ENCODE results near the gene TMEM161A.

The TMEM161A gene

DNA sequence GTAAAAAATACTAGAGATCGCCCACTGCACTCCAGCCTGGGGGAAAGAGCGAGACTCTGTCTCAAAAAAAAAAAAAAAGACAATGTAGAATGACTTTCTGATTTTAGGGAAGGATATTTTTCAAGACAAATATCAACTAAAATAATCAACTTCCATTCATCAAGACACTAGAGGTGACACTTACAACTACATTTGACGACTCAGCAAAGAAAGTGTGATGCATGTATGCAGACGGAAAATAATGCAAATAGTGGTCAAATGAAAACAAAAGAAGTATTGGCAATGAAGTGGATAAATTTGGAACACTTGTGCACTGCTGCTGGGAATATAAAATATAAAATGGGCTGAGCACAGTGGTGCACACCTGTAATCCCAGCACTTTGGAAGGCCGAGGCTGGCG is 12.2 kb downstream of the TMEM161A start:
- DNase-seq = no peak
- H3K27ac ChIP-seq (ENCODE audit: low read depth, low read length) = no peak overlapping the region
- H3K4ac ChIP-seq (ENCODE audit: low read depth, low read length) = no peak overlapping the region
- no peaks in the 10 kb centered on the region for H3K4me1 ChIP-seq (ENCODE audit: control insufficient read depth in 1 of 2, insufficient read depth in 2 of 2, low read length in 2 of 2)
- no peak overlapping the region for H3K4me3 ChIP-seq (ENCODE audit: low read depth, low read length)
- H2BK120ac ChIP-seq (ENCODE audit: insufficient read depth, low read length, poor library complexity) = no peak overlapping the region
- H4K91ac ChIP-seq (ENCODE audit: low read depth, low read length) = no peak overlapping the region
- H4K12ac ChIP-seq (ENCODE audit: low read depth, low read length) = no peak overlapping the region
- no peaks in the 10 kb centered on the region for H3K9me3 ChIP-seq (ENCODE audit: insufficient read depth, low read depth, low read length)
- H3K14ac ChIP-seq (ENCODE audit: low read length) = no peak overlapping the region
- H3K9ac ChIP-seq (ENCODE audit: low read length) = no peak overlapping the region
- no peak overlapping the region for H2AFZ ChIP-seq (ENCODE audit: insufficient read depth, low read length, poor library complexity)
- no peak overlapping the region for H3K18ac ChIP-seq (ENCODE audit: low read length)
- no peak overlapping the region for H2BK5ac ChIP-seq (ENCODE audit: low read depth, low read length, poor library complexity)
- no peak overlapping the region for H3K4me2 ChIP-seq (ENCODE audit: low read length)
- H3K27me3 ChIP-seq (ENCODE audit: insufficient read depth, low read length) = no peaks in the 10 kb centered on the region
- H4K8ac ChIP-seq (ENCODE audit: low read depth, low read length) = no peak overlapping the region
- no peak overlapping the region for H2BK12ac ChIP-seq (ENCODE audit: low read length)
- no peak overlapping the region for H2AK5ac ChIP-seq (ENCODE audit: low read length)
- no peaks in the 10 kb centered on the region for H3K79me1 ChIP-seq (ENCODE audit: low read length)
- no peak overlapping the region for H3K23ac ChIP-seq (ENCODE audit: low read length)
- H3K79me2 ChIP-seq (ENCODE audit: control insufficient read depth, insufficient read depth, low read length, poor library complexity) = no peaks in the 10 kb centered on the region
- peaks cover 0 to 2% of the 10 kb centered on the region in 2 experiments for H3K36me3 ChIP-seq (ENCODE audit: control insufficient read depth in 1 of 2, insufficient read depth in 2 of 2, low read length in 2 of 2)
- no CpG with 5 or more reads among the region's 6 CpGs for WGBS (ENCODE audit: extremely low coverage, insufficient coverage, insufficient read length)

DNA sequence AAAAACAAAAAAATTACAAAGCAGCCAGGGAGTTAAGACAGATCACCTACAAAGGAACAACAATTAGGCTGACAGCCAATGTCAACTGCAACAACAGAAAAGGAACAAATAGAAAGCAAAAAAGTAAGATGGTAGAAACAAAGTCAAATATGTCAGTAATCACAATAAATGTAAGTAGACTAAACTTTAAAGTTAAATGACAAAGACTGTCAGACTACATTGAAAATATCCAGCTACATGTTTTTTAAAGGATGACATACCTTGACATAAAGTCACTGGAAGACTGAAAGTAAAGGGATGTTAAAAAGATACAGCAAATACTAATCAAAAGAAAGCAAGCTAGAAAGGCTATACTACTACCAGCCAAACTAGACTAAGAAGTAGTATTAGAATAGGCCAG is 14.9 kb downstream of the TMEM161A start:
- Histone ChIP-seq H3K79me1 (ENCODE audit: low read length) (peaks cover 3% of the 10 kb centered on the region), H2AFZ (ENCODE audit: insufficient read depth, low read length, poor library complexity) (no peak overlapping the region), H3K79me2 (ENCODE audit: control insufficient read depth, insufficient read depth, low read length, poor library complexity) (no peaks in the 10 kb centered on the region), H4K91ac (ENCODE audit: low read depth, low read length) (no peak overlapping the region), H3K14ac (ENCODE audit: low read length) (no peak overlapping the region), H3K27me3 (ENCODE audit: insufficient read depth, low read length) (no peaks in the 10 kb centered on the region), H2AK5ac (ENCODE audit: low read length) (no peak overlapping the region), H3K9me3 (ENCODE audit: insufficient read depth, low read depth, low read length) (peaks cover 1% of the 10 kb centered on the region), H3K18ac (ENCODE audit: low read length) (no peak overlapping the region), H3K4me3 (ENCODE audit: low read depth, low read length) (no peak overlapping the region), H2BK12ac (ENCODE audit: low read length) (no peak overlapping the region), H3K27ac (ENCODE audit: low read depth, low read length) (no peak overlapping the region), H3K4ac (ENCODE audit: low read depth, low read length) (no peak overlapping the region), H4K8ac (ENCODE audit: low read depth, low read length) (no peak overlapping the region), H2BK5ac (ENCODE audit: low read depth, low read length, poor library complexity) (no peak overlapping the region), H3K4me2 (ENCODE audit: low read length) (no peak overlapping the region), H3K23ac (ENCODE audit: low read length) (no peak overlapping the region), H4K12ac (ENCODE audit: low read depth, low read length) (no peak overlapping the region), H3K9ac (ENCODE audit: low read length) (no peak overlapping the region), H3K36me3 (ENCODE audit: control insufficient read depth in 1 of 2, insufficient read depth in 2 of 2, low read length in 2 of 2) (peaks cover 5% of the 10 kb centered on the region in 2 experiments), H3K4me1 (ENCODE audit: control insufficient read depth in 1 of 2, insufficient read depth in 2 of 2, low read length in 2 of 2) (no peaks in the 10 kb centered on the region), H2BK120ac (ENCODE audit: insufficient read depth, low read length, poor library complexity) (no peak overlapping the region)
- no peak for DNase-seq

DNA sequence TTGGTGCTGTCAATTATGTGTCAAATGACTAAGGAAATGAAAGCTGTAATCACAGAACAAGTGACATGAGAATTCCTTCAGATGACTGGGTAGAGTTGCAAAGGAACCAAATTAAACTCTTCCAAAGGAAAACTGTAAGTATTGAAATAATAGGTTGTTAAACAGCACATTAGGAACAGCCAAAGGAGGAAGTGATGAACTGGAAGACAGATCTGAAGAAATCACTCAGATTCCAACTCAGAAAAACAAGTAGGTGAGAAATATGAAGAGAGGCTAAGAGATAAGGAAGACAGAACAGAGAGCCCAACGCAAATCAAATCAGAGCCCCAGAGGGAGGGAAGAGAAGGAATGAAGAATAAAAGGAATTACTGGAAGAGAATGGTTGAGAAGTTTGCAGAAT is 15.4 kb downstream of the TMEM161A start:
- H2BK12ac ChIP-seq (ENCODE audit: low read length) = no peak overlapping the region
- no peak overlapping the region for H3K4me3 ChIP-seq (ENCODE audit: low read depth, low read length)
- H2BK5ac ChIP-seq (ENCODE audit: low read depth, low read length, poor library complexity) = no peak overlapping the region
- no peak overlapping the region for H2AFZ ChIP-seq (ENCODE audit: insufficient read depth, low read length, poor library complexity)
- H3K9ac ChIP-seq (ENCODE audit: low read length) = no peak overlapping the region
- peaks cover 3% of the 10 kb centered on the region for H3K79me1 ChIP-seq (ENCODE audit: low read length)
- no peak overlapping the region for H3K18ac ChIP-seq (ENCODE audit: low read length)
- no peak overlapping the region for H3K23ac ChIP-seq (ENCODE audit: low read length)
- H3K27me3 ChIP-seq (ENCODE audit: insufficient read depth, low read length) = no peaks in the 10 kb centered on the region
- no peak overlapping the region for H3K14ac ChIP-seq (ENCODE audit: low read length)
- H4K8ac ChIP-seq (ENCODE audit: low read depth, low read length) = no peak overlapping the region
- no peak overlapping the region for H2BK120ac ChIP-seq (ENCODE audit: insufficient read depth, low read length, poor library complexity)
- no peak overlapping the region for H3K27ac ChIP-seq (ENCODE audit: low read depth, low read length)
- WGBS (ENCODE audit: extremely low coverage, insufficient coverage, insufficient read length) = no CpG with 5 or more reads among the region's 1 CpG
- H4K91ac ChIP-seq (ENCODE audit: low read depth, low read length) = no peak overlapping the region
- no peak for DNase-seq
- H2AK5ac ChIP-seq (ENCODE audit: low read length) = no peak overlapping the region
- H3K4me1 ChIP-seq (ENCODE audit: control insufficient read depth in 1 of 2, insufficient read depth in 2 of 2, low read length in 2 of 2) = no peaks in the 10 kb centered on the region
- no peak overlapping the region for H4K12ac ChIP-seq (ENCODE audit: low read depth, low read length)
- H3K79me2 ChIP-seq (ENCODE audit: control insufficient read depth, insufficient read depth, low read length, poor library complexity) = no peaks in the 10 kb centered on the region
- H3K4me2 ChIP-seq (ENCODE audit: low read length) = no peak overlapping the region
- H3K36me3 ChIP-seq (ENCODE audit: control insufficient read depth in 1 of 2, insufficient read depth in 2 of 2, low read length in 2 of 2) = peaks cover 5% of the 10 kb centered on the region in 2 experiments
- H3K4ac ChIP-seq (ENCODE audit: low read depth, low read length) = no peak overlapping the region
- H3K9me3 ChIP-seq (ENCODE audit: insufficient read depth, low read depth, low read length) = peaks cover 1% of the 10 kb centered on the region

DNA sequence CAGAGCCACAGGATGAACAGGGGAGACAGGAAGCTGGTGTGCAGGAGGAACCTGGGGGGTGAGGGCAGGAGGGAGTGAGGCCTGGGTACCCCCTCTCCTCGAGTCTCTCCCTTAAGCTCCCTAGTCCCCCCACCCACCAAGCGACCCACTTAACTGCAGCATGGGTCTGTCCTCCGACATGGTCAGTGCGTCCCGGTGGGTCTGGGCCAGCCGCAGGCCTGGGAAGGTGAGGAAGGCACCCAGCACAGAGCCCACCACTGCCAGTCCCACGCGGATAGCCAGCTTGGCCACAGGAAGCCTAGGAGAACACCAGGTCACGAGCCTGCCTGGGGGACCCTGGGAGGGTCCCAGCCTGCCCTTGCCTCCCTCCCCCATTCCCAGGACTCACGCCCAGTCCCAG is 16.9 kb downstream of the TMEM161A start:
- Histone ChIP-seq H3K4me1 (ENCODE audit: control insufficient read depth in 1 of 2, insufficient read depth in 2 of 2, low read length in 2 of 2) (no peaks in the 10 kb centered on the region), H3K36me3 (ENCODE audit: control insufficient read depth in 1 of 2, insufficient read depth in 2 of 2, low read length in 2 of 2) (peaks cover 4 to 5% of the 10 kb centered on the region in 2 experiments), H3K27me3 (ENCODE audit: insufficient read depth, low read length) (no peaks in the 10 kb centered on the region), H3K4ac (ENCODE audit: low read depth, low read length) (no peak overlapping the region), H2AFZ (ENCODE audit: insufficient read depth, low read length, poor library complexity) (no peak overlapping the region), H4K12ac (ENCODE audit: low read depth, low read length) (no peak overlapping the region), H3K4me3 (ENCODE audit: low read depth, low read length) (no peak overlapping the region), H2BK120ac (ENCODE audit: insufficient read depth, low read length, poor library complexity) (no peak overlapping the region), H2BK5ac (ENCODE audit: low read depth, low read length, poor library complexity) (no peak overlapping the region), H3K18ac (ENCODE audit: low read length) (no peak overlapping the region), H3K9ac (ENCODE audit: low read length) (no peak overlapping the region), H3K23ac (ENCODE audit: low read length) (no peak overlapping the region), H3K27ac (ENCODE audit: low read depth, low read length) (no peak overlapping the region), H2BK12ac (ENCODE audit: low read length) (no peak overlapping the region), H3K14ac (ENCODE audit: low read length) (no peak overlapping the region), H3K4me2 (ENCODE audit: low read length) (no peak overlapping the region), H3K79me1 (ENCODE audit: low read length) (peaks cover 3% of the 10 kb centered on the region), H3K9me3 (ENCODE audit: insufficient read depth, low read depth, low read length) (peaks cover 1% of the 10 kb centered on the region), H3K79me2 (ENCODE audit: control insufficient read depth, insufficient read depth, low read length, poor library complexity) (no peaks in the 10 kb centered on the region), H4K91ac (ENCODE audit: low read depth, low read length) (no peak overlapping the region), H2AK5ac (ENCODE audit: low read length) (no peak overlapping the region), H4K8ac (ENCODE audit: low read depth, low read length) (no peak overlapping the region)
- DNase-seq = no peak
- no CpG with 5 or more reads among the region's 10 CpGs for WGBS (ENCODE audit: extremely low coverage, insufficient coverage, insufficient read length)
